ENCODE results near the gene UTP15. TPM values are rescaled to one million over a fixed set of nuclear protein-coding genes. Genes with fewer than 3 reads are reported as not detected.
A peak's percentile ranks its signal among the peaks of the same experiment; 100 is the strongest.

Gene UTP15
- total RNA-seq, 1 experiment from 2014 or later: 38.8 TPM

DNA sequence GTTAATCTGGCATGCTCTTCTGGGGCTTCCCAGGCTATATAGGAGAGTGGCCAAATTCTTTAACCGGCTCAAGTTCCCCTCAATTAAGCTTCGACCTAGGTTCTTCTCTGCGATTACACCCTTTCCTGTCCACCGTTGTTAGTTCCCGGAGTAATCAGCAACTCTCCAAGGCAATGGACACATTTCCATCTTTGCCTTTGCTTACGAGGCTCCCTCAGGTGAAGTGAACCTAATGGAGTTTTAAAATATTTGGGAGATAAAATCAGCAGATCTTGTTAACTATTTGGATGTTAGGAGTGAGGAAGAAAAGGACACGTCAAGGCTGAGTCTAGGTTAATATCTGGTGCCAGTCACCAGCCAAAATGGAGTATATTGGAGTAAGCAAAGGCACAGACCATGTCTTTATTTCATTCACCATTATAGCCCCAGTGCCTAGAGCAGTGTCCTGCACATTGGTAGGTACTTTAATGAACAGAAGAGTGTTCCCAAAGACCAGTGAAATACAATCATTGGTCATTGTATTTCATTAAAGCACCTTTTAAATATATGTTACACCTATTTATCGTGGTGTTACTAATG lies 515 bp downstream of the UTP15 start:
- in situ Hi-C loops (cut with HindIII; ENCODE audit: low pct_unique_long_range_greater_than_20kb, low sequenced_read_pairs) (no loop called here), intact Hi-C loops (cut with micrococcal nuclease; ENCODE audit: unreplicated experiment) (no loop called here)
- ChIA-PET CTCF (no interaction called here), POLR2A (interaction anchor here (0.6 kb wide), 1 partner anchor 253 kb away, joined by 3 read pairs; no protein-coding TSS in a partner anchor)
- BruUV-seq (replicated peaks): TSS peak; percentile 89
- Histone ChIP-seq H3K36me3 (ENCODE audit: control insufficient read depth, insufficient read depth, low read length) (peaks cover 11% of the 10 kb centered on the region), H3K27ac (ENCODE audit: low read length) (peak overlapping the region; percentile 99), H3K4me3 (ENCODE audit: low read depth in 2 of 2, low read length in 2 of 2) (peak overlapping the region; percentile 98 to 100), H3K27me3 (ENCODE audit: control insufficient read depth, insufficient read depth, low read length) (no peaks in the 10 kb centered on the region), H3K9me3 (ENCODE audit: control insufficient read depth, insufficient read depth, low read depth, low read length) (no peaks in the 10 kb centered on the region), H3K4me1 (ENCODE audit: control insufficient read depth, insufficient read depth, low read length) (peaks cover 19% of the 10 kb centered on the region; the same call in 1 of the 2 replicates)
- DNase-seq (ENCODE audit: low read depth, low spot score): no peak
- ATAC-seq: no peak
- TF ChIP-seq POLR2AphosphoS5 (IDR thresholded peaks at IDR 0.05; ENCODE audit: low read depth, low read length) (no peak), SIN3A (IDR thresholded peaks at IDR 0.05; ENCODE audit: borderline replicate concordance, insufficient read depth, low read depth, low read length) (no peak), TCF7L2 (IDR thresholded peaks at IDR 0.05; ENCODE audit: low read depth, low read length) (no peak)
- TF ChIP-seq, protein P1, sequence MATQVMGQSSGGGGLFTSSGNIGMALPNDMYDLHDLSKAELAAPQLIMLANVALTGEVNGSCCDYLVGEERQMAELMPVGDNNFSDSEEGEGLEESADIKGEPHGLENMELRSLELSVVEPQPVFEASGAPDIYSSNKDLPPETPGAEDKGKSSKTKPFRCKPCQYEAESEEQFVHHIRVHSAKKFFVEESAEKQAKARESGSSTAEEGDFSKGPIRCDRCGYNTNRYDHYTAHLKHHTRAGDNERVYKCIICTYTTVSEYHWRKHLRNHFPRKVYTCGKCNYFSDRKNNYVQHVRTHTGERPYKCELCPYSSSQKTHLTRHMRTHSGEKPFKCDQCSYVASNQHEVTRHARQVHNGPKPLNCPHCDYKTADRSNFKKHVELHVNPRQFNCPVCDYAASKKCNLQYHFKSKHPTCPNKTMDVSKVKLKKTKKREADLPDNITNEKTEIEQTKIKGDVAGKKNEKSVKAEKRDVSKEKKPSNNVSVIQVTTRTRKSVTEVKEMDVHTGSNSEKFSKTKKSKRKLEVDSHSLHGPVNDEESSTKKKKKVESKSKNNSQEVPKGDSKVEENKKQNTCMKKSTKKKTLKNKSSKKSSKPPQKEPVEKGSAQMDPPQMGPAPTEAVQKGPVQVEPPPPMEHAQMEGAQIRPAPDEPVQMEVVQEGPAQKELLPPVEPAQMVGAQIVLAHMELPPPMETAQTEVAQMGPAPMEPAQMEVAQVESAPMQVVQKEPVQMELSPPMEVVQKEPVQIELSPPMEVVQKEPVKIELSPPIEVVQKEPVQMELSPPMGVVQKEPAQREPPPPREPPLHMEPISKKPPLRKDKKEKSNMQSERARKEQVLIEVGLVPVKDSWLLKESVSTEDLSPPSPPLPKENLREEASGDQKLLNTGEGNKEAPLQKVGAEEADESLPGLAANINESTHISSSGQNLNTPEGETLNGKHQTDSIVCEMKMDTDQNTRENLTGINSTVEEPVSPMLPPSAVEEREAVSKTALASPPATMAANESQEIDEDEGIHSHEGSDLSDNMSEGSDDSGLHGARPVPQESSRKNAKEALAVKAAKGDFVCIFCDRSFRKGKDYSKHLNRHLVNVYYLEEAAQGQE (IDR thresholded peaks at IDR 0.05; ENCODE audit: insufficient read depth in 1 of 2, low read depth in 2 of 2, low read length in 1 of 2): no peak
- TF ChIP-seq, protein P2, sequence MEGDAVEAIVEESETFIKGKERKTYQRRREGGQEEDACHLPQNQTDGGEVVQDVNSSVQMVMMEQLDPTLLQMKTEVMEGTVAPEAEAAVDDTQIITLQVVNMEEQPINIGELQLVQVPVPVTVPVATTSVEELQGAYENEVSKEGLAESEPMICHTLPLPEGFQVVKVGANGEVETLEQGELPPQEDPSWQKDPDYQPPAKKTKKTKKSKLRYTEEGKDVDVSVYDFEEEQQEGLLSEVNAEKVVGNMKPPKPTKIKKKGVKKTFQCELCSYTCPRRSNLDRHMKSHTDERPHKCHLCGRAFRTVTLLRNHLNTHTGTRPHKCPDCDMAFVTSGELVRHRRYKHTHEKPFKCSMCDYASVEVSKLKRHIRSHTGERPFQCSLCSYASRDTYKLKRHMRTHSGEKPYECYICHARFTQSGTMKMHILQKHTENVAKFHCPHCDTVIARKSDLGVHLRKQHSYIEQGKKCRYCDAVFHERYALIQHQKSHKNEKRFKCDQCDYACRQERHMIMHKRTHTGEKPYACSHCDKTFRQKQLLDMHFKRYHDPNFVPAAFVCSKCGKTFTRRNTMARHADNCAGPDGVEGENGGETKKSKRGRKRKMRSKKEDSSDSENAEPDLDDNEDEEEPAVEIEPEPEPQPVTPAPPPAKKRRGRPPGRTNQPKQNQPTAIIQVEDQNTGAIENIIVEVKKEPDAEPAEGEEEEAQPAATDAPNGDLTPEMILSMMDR (IDR thresholded peaks at IDR 0.05): no peak

- no peak for ATAC-seq
- Histone ChIP-seq H3K36me3 (ENCODE audit: control insufficient read depth, insufficient read depth, low read length) (peaks cover 32% of the 10 kb centered on the region), H3K27ac (ENCODE audit: low read length) (no peak overlapping the region), H3K9me3 (ENCODE audit: control insufficient read depth, insufficient read depth, low read depth, low read length) (no peaks in the 10 kb centered on the region), H3K4me1 (ENCODE audit: control insufficient read depth, insufficient read depth, low read length) (no peaks in the 10 kb centered on the region), H3K4me3 (ENCODE audit: low read depth in 2 of 2, low read length in 2 of 2) (no peak overlapping the region), H3K27me3 (ENCODE audit: control insufficient read depth, insufficient read depth, low read length) (no peaks in the 10 kb centered on the region)
- ChIA-PET POLR2A (no interaction called here), CTCF (interaction anchor here (0.5 kb wide), 1 partner anchor 233 kb away, joined by 3 read pairs; no protein-coding TSS in a partner anchor)
- DNase-seq (ENCODE audit: low read depth, low spot score): no peak
- TF ChIP-seq, protein P2 (IDR thresholded peaks at IDR 0.05): no peak
- no peak for TF ChIP-seq SIN3A (IDR thresholded peaks at IDR 0.05; ENCODE audit: borderline replicate concordance, insufficient read depth, low read depth, low read length)
- TF ChIP-seq POLR2AphosphoS5 (IDR thresholded peaks at IDR 0.05; ENCODE audit: low read depth, low read length): no peak
- TF ChIP-seq, protein P1 (IDR thresholded peaks at IDR 0.05; ENCODE audit: insufficient read depth in 1 of 2, low read depth in 2 of 2, low read length in 1 of 2): no peak
- TF ChIP-seq TCF7L2 (IDR thresholded peaks at IDR 0.05; ENCODE audit: low read depth, low read length): no peak
- intact Hi-C loops (cut with micrococcal nuclease; ENCODE audit: unreplicated experiment): no loop called here
- in situ Hi-C loops (cut with HindIII; ENCODE audit: low pct_unique_long_range_greater_than_20kb, low sequenced_read_pairs): no loop called here
- no TSS peak for BruUV-seq (replicated peaks)
These were observed 17.0 kb downstream of the UTP15 start for GRCh38 chr5:73582285-73583145.

Data from Panc1 (cell line).